Liver (tissue), 9 donors: ENCODE results near the gene SLC43A3. TPM values are rescaled to one million over a fixed set of nuclear protein-coding genes. Genes with fewer than 3 reads are reported as not detected.
"Not testable (repeated sequence)": the region's sequence is repeated elsewhere in the genome, so short reads cannot be mapped to it uniquely, and the experiment has no call there.

Source experiments
- DNase-seq: peaks from one replicate; pipeline ENCODE4 v3.0.0-alpha.2; 2017; ENCODE audit warnings: low spot score
- H3K27ac ChIP-seq, 2 donors: one replicate each; pipeline ENCODE4 v1.7.0; 2013; ENCODE audit warnings: inconsistent platforms in 2 of 2, low read length in 2 of 2, control low read depth in 1 of 2, low read depth in 1 of 2, mild to moderate bottlenecking in 1 of 2
- H3K27me3 ChIP-seq, 4 donors: one replicate each; pipeline versions ENCODE4 v1.6.1 to v1.7.0; 2013; ENCODE audit warnings: low read length in 3 of 4, inconsistent platforms in 1 of 4, mild to moderate bottlenecking in 1 of 4, moderate library complexity in 1 of 4; ENCODE audit not compliant: control insufficient read depth in 4 of 4, insufficient read depth in 4 of 4
- H3K36me3 ChIP-seq, 4 donors: one replicate each; pipeline versions ENCODE4 v1.6.1 to v1.7.0; 2013; ENCODE audit warnings: low read length in 3 of 4, mild to moderate bottlenecking in 3 of 4, low read depth in 1 of 4, moderate library complexity in 1 of 4; ENCODE audit not compliant: control insufficient read depth in 4 of 4, insufficient read depth in 3 of 4
- H3K4me1 ChIP-seq, 4 donors: one replicate each; pipeline versions ENCODE4 v1.6.1 to v1.7.0; 2013; ENCODE audit warnings: low read length in 3 of 4, mild to moderate bottlenecking in 3 of 4, moderate library complexity in 1 of 4; ENCODE audit not compliant: control insufficient read depth in 4 of 4, insufficient read depth in 4 of 4
- H3K4me3 ChIP-seq, 3 donors: one replicate each; pipeline versions ENCODE4 v1.6.1 to v1.7.0; 2013; ENCODE audit warnings: low read length in 3 of 3, control low read depth in 1 of 3, low read depth in 1 of 3, mild to moderate bottlenecking in 1 of 3
- H3K9ac ChIP-seq, 2 donors: one replicate each; pipeline ENCODE4 v1.7.0; 2013; ENCODE audit warnings: low read length in 2 of 2, mild to moderate bottlenecking in 2 of 2, moderate library complexity in 2 of 2, control low read depth in 1 of 2, low read depth in 1 of 2
- H3K9me3 ChIP-seq, 4 donors: one replicate each; pipeline versions ENCODE4 v1.6.1 to v1.7.0; 2013; ENCODE audit warnings: low read length in 3 of 4; ENCODE audit not compliant: control insufficient read depth in 4 of 4
- EGR1 ChIP-seq, 2 donors: IDR thresholded peaks; 2 replicates each; pipeline ENCODE4 v1.6.1; 2016 to 2018; ENCODE audit warnings: antibody characterized with exemption in 2 of 2, low read depth in 2 of 2
- FOXA1 ChIP-seq: IDR thresholded peaks from 2 replicates; pipeline ENCODE4 v1.6.1; 2016; ENCODE audit warnings: antibody characterized with exemption
- FOXA2 ChIP-seq: IDR thresholded peaks from 2 replicates; pipeline ENCODE4 v1.6.1; 2016; ENCODE audit warnings: antibody characterized with exemption
- GABPA ChIP-seq, 2 donors: IDR thresholded peaks in 1 of 2; conservative IDR thresholded peaks in 1 of 2; 2 replicates each; pipeline ENCODE4 v1.6.1; 2016; ENCODE audit warnings: antibody characterized with exemption in 2 of 2, mild to moderate bottlenecking in 1 of 2, moderate library complexity in 1 of 2
- HNF4A ChIP-seq, 2 donors: conservative IDR thresholded peaks; 2 replicates each; pipeline ENCODE4 v1.6.1; 2016; ENCODE audit warnings: antibody characterized with exemption in 2 of 2, mild to moderate bottlenecking in 2 of 2
- HNF4G ChIP-seq: IDR thresholded peaks from 2 replicates; pipeline ENCODE4 v1.6.1; 2016; ENCODE audit warnings: antibody characterized with exemption
- JUND ChIP-seq, 2 donors: IDR thresholded peaks; 2 replicates each; pipeline ENCODE4 v1.6.1; 2016; ENCODE audit warnings: antibody characterized with exemption in 2 of 2
- NR2F2 ChIP-seq: IDR thresholded peaks from 2 replicates; pipeline ENCODE4 v1.6.1; 2016; ENCODE audit warnings: antibody characterized with exemption
- RAD21 ChIP-seq, 2 donors: IDR thresholded peaks; 2 replicates each; pipeline ENCODE4 v1.6.1; 2016; ENCODE audit warnings: antibody characterized with exemption in 2 of 2, mild to moderate bottlenecking in 2 of 2
- RXRA ChIP-seq, 2 donors: IDR thresholded peaks; 2 replicates each; pipeline ENCODE4 v1.6.1; 2017 to 2018; ENCODE audit warnings: antibody characterized with exemption in 2 of 2, mild to moderate bottlenecking in 1 of 2
- SP1 ChIP-seq: IDR thresholded peaks from 2 replicates; pipeline ENCODE4 v1.6.1; 2018; ENCODE audit warnings: antibody characterized with exemption, mild to moderate bottlenecking
- TAF1 ChIP-seq: conservative IDR thresholded peaks from 2 replicates; pipeline ENCODE4 v1.6.1; 2016; ENCODE audit warnings: antibody characterized with exemption, mild to moderate bottlenecking
- YY1 ChIP-seq: IDR thresholded peaks from 2 replicates; pipeline ENCODE4 v1.6.1; 2016; ENCODE audit warnings: antibody characterized with exemption, mild to moderate bottlenecking
- WGBS: extraction: QIAGEN DNeasy Blood & Tissue Kit; methylation state at CpG from one replicate; pipeline ENCODE4 v1.1.7; 2013; 5-methylcytosine and 5-hydroxymethylcytosine counted together
- polyA plus RNA-seq, 2 donors: library from polyadenylated mRNA; stranded (reverse) in 1 of 2; unstranded in 1 of 2; fragments of 200-250 nt in 1 of 2; fragments of >200 nt in 1 of 2; fragmentation: Nextera tagmentation in 1 of 2; extraction: Ambion mirVana in 1 of 2; gene quantifications; one replicate each; pipeline versions ENCODE4 v1.2.1 to v1.2.3, GENCODE V29; 2013 to 2015
- total RNA-seq, 2 donors: library from RNA; depleted of rRNA; stranded (reverse); fragments of >200 nt; gene quantifications; one replicate each; pipeline ENCODE4 v1.2.3, GENCODE V29; 2014
- TF ChIP-seq, protein P1 (sequence below): IDR thresholded peaks from 2 replicates; pipeline ENCODE4 v1.6.1; 2016; ENCODE audit warnings: antibody characterized with exemption, mild to moderate bottlenecking
- TF ChIP-seq, protein P2 (sequence below): IDR thresholded peaks from 2 replicates; pipeline ENCODE4 v1.6.1; 2016; ENCODE audit warnings: antibody characterized with exemption
- TF ChIP-seq, protein P3 (sequence below): IDR thresholded peaks from 2 replicates; pipeline ENCODE4 v1.6.1; 2016; ENCODE audit warnings: antibody characterized with exemption
- TF ChIP-seq, protein P4 (sequence below): IDR thresholded peaks from 2 replicates; pipeline ENCODE4 v1.6.1; 2016; ENCODE audit warnings: antibody characterized with exemption
- TF ChIP-seq, protein P5 (sequence below): fragments of 150-350 bp; IDR thresholded peaks from 2 replicates; pipeline ENCODE4 v1.5.1; 2017; ENCODE audit warnings: improper control_type of control experiment, low read depth, low read length; ENCODE audit not compliant: missing input control
- donor health status: healthy.
- donor health status: healthy.
- donor health status: healthy.
- donor health status: healthy.
- donor health status: healthy.

The SLC43A3 gene
- total and polyA plus RNA-seq, 4 donors: 47.2 to 152 (median 93.0) TPM

DNA sequence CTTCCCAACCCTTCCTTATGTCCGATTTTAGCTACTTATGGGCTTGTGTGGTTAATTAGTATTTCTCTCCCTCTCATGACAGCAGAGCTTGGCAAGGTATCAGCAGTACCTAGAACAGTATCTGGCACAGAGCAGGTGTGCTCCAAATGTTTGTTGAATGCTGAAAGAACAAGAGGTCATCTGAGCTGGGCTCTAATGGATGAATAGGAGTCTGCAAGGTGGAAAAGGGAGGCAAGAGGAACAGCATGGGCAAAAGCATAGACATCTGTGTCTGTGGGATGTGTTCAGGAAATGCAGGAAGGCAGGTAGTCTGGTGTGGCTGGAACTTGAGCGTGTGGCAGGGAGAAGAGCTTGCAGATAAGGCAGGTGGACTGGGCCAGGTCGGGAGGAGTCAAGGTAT is 65.0 kb downstream of the SLC43A3 start:
- no peaks in the 10 kb centered on the region for H3K27me3 ChIP-seq
- TF ChIP-seq, protein P1, sequence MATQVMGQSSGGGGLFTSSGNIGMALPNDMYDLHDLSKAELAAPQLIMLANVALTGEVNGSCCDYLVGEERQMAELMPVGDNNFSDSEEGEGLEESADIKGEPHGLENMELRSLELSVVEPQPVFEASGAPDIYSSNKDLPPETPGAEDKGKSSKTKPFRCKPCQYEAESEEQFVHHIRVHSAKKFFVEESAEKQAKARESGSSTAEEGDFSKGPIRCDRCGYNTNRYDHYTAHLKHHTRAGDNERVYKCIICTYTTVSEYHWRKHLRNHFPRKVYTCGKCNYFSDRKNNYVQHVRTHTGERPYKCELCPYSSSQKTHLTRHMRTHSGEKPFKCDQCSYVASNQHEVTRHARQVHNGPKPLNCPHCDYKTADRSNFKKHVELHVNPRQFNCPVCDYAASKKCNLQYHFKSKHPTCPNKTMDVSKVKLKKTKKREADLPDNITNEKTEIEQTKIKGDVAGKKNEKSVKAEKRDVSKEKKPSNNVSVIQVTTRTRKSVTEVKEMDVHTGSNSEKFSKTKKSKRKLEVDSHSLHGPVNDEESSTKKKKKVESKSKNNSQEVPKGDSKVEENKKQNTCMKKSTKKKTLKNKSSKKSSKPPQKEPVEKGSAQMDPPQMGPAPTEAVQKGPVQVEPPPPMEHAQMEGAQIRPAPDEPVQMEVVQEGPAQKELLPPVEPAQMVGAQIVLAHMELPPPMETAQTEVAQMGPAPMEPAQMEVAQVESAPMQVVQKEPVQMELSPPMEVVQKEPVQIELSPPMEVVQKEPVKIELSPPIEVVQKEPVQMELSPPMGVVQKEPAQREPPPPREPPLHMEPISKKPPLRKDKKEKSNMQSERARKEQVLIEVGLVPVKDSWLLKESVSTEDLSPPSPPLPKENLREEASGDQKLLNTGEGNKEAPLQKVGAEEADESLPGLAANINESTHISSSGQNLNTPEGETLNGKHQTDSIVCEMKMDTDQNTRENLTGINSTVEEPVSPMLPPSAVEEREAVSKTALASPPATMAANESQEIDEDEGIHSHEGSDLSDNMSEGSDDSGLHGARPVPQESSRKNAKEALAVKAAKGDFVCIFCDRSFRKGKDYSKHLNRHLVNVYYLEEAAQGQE: no peak
- TF ChIP-seq RXRA (IDR thresholded peaks at IDR 0.05): no peak
- TF ChIP-seq FOXA2: no peak
- TF ChIP-seq JUND (IDR thresholded peaks at IDR 0.05): no peak
- TF ChIP-seq EGR1 (IDR thresholded peaks at IDR 0.05; ENCODE audit: low read depth in 2 of 2): no peak
- TF ChIP-seq TAF1: no peak
- no peak for TF ChIP-seq NR2F2
- TF ChIP-seq, protein P2, sequence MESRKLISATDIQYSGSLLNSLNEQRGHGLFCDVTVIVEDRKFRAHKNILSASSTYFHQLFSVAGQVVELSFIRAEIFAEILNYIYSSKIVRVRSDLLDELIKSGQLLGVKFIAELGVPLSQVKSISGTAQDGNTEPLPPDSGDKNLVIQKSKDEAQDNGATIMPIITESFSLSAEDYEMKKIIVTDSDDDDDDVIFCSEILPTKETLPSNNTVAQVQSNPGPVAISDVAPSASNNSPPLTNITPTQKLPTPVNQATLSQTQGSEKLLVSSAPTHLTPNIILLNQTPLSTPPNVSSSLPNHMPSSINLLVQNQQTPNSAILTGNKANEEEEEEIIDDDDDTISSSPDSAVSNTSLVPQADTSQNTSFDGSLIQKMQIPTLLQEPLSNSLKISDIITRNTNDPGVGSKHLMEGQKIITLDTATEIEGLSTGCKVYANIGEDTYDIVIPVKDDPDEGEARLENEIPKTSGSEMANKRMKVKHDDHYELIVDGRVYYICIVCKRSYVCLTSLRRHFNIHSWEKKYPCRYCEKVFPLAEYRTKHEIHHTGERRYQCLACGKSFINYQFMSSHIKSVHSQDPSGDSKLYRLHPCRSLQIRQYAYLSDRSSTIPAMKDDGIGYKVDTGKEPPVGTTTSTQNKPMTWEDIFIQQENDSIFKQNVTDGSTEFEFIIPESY: no peak
- TF ChIP-seq, protein P3, sequence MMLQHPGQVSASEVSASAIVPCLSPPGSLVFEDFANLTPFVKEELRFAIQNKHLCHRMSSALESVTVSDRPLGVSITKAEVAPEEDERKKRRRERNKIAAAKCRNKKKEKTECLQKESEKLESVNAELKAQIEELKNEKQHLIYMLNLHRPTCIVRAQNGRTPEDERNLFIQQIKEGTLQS: no peak
- no peak for TF ChIP-seq RAD21 (IDR thresholded peaks at IDR 0.05)
- TF ChIP-seq HNF4G: no peak
- TF ChIP-seq GABPA (IDR thresholded peaks at IDR 0.05 in 1 of 2, conservative IDR thresholded peaks at IDR 0.05 in 1 of 2): no peak
- TF ChIP-seq YY1: no peak
- TF ChIP-seq, protein P4, sequence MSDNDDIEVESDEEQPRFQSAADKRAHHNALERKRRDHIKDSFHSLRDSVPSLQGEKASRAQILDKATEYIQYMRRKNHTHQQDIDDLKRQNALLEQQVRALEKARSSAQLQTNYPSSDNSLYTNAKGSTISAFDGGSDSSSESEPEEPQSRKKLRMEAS: no peak
- no peak for TF ChIP-seq SP1
- no peak for TF ChIP-seq FOXA1
- no peak for TF ChIP-seq HNF4A (conservative IDR thresholded peaks at IDR 0.05)
- TF ChIP-seq, protein P5, sequence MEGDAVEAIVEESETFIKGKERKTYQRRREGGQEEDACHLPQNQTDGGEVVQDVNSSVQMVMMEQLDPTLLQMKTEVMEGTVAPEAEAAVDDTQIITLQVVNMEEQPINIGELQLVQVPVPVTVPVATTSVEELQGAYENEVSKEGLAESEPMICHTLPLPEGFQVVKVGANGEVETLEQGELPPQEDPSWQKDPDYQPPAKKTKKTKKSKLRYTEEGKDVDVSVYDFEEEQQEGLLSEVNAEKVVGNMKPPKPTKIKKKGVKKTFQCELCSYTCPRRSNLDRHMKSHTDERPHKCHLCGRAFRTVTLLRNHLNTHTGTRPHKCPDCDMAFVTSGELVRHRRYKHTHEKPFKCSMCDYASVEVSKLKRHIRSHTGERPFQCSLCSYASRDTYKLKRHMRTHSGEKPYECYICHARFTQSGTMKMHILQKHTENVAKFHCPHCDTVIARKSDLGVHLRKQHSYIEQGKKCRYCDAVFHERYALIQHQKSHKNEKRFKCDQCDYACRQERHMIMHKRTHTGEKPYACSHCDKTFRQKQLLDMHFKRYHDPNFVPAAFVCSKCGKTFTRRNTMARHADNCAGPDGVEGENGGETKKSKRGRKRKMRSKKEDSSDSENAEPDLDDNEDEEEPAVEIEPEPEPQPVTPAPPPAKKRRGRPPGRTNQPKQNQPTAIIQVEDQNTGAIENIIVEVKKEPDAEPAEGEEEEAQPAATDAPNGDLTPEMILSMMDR: no peak
- 88% methylated on average over 3 of the region's 3 CpGs for WGBS
- H3K27ac ChIP-seq: no peak overlapping the region
- H3K9me3 ChIP-seq: no peaks in the 10 kb centered on the region
- no peak overlapping the region for H3K9ac ChIP-seq
- no peaks in the 10 kb centered on the region for H3K36me3 ChIP-seq
- DNase-seq: no peak
- no peak overlapping the region for H3K4me3 ChIP-seq
- H3K4me1 ChIP-seq: no peaks in the 10 kb centered on the region

DNA sequence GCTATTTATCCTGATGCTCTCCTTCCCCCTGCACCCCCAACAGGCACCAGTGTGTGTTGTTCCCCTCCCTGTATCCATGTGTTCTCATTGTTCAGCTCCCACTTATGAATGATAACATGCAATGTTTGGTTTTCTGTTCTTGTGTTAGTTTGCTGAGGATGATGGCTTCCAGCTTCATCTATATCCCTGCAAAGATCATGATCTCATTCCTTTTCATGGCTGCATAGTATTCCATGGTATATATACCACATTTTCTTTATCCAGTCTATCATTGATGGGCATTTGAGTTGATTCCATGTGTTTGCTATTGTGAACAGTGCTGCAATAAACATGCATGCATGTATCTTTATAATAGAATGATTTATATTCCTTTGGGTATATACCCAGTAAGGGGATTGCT is 65.5 kb downstream of the SLC43A3 start:
- H3K9ac ChIP-seq, H3K4me1 ChIP-seq, H3K4me3 ChIP-seq, DNase-seq, H3K27ac ChIP-seq, H3K36me3 ChIP-seq, H3K9me3 ChIP-seq, H3K27me3 ChIP-seq: not testable (repeated sequence)
